Nephron (organoid): ENCODE data around the gene HMHB1.
"Not testable (repeated sequence)": the region's sequence is repeated elsewhere in the genome, so short reads cannot be mapped to it uniquely, and the experiment has no call there.

ENCODE experiments used
- H3K27ac Mint-ChIP-seq, 3 experiments: 2 replicates each; pipeline ENCODE4 v1.8.0; 2020; ENCODE audit warnings: mixed read lengths in 3 of 3, mild to moderate bottlenecking in 2 of 3, moderate library complexity in 1 of 3
- H3K27me3 Mint-ChIP-seq: 2 replicates; pipeline ENCODE4 v1.8.0; 2021; ENCODE audit warnings: low read depth, mild to moderate bottlenecking, moderate library complexity, mixed read lengths
- H3K36me3 Mint-ChIP-seq: 2 replicates; pipeline ENCODE4 v1.8.0; 2020; ENCODE audit warnings: low read depth, mixed read lengths
- H3K4me1 Mint-ChIP-seq: 2 replicates; pipeline ENCODE4 v1.8.0; 2020; ENCODE audit warnings: mixed read lengths
- H3K4me3 Mint-ChIP-seq, 3 experiments: 2 replicates each; pipeline ENCODE4 v1.8.0; 2020; ENCODE audit warnings: mild to moderate bottlenecking in 3 of 3, mixed read lengths in 3 of 3, moderate library complexity in 2 of 3
- H3K9me3 Mint-ChIP-seq: 2 replicates; pipeline ENCODE4 v1.8.0; 2020; ENCODE audit warnings: mixed read lengths
- TF ChIP-seq, protein P1 (sequence below), 3 experiments: fragments of 200-600 bp; sonication (generic); IDR thresholded peaks; one replicate each; pipeline ENCODE4 v1.5.0; 2021; ENCODE audit warnings: antibody characterized with exemption in 3 of 3; ENCODE audit not compliant: unreplicated experiment in 3 of 3

HMHB1 gene

DNA sequence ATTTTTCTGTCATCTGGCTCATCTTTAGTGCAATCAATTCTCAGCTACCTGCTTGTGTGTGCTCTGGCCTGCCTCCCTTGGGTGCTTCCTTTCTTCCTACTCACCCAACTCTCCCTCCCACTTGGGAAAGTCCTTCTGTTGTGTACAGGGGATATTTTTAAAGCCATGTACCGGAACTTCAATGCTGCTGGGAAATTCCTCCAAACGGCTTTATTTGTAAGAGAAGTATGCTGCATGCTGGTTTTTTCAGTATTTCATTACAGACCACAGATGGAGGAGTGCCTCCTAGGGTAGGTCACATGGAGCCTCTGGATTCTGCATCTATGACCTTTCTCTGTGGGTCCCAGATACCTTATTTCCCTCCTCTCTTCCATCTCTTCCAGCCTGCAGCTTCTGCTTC is 5.4 kb upstream of the HMHB1 start:
- Mint-ChIP-seq H3K4me1 (peaks cover 31% of the 10 kb centered on the region), H3K4me3 (peak overlapping the region in 1 of 3 experiments; percentile 19), H3K36me3 (no peaks in the 10 kb centered on the region), H3K27me3 (no peaks in the 10 kb centered on the region), H3K9me3 (no peaks in the 10 kb centered on the region), H3K27ac (peak overlapping the region; percentile 29 to 41 (median 39))
- TF ChIP-seq, protein P1, sequence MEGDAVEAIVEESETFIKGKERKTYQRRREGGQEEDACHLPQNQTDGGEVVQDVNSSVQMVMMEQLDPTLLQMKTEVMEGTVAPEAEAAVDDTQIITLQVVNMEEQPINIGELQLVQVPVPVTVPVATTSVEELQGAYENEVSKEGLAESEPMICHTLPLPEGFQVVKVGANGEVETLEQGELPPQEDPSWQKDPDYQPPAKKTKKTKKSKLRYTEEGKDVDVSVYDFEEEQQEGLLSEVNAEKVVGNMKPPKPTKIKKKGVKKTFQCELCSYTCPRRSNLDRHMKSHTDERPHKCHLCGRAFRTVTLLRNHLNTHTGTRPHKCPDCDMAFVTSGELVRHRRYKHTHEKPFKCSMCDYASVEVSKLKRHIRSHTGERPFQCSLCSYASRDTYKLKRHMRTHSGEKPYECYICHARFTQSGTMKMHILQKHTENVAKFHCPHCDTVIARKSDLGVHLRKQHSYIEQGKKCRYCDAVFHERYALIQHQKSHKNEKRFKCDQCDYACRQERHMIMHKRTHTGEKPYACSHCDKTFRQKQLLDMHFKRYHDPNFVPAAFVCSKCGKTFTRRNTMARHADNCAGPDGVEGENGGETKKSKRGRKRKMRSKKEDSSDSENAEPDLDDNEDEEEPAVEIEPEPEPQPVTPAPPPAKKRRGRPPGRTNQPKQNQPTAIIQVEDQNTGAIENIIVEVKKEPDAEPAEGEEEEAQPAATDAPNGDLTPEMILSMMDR (IDR thresholded peaks at IDR 0.05; ENCODE audit: unreplicated experiment in 3 of 3), result no peak

DNA sequence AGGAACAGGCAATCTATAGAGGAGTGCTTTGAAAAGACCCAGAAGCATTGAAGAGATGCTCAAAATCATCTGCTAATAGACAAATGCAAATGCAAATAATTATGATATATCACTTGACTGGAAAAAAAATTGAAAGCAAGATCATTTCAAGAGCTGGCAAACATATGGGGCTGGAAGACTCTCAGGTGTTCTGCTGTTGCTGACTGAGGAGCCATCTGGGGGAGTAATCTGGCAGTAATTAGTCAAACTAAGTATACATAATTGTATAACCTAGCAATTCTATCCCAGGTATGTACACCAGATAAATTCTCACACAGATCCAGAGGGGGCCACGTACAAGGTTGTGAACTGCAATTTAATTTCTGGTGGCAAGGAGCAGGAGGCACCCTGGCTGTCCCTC is 4.6 kb upstream of the HMHB1 start:
- Mint-ChIP-seq H3K27ac (no peak overlapping the region), H3K9me3 (no peaks in the 10 kb centered on the region), H3K27me3 (peaks cover 4% of the 10 kb centered on the region), H3K36me3 (no peaks in the 10 kb centered on the region), H3K4me3 (no peak overlapping the region), H3K4me1 (peaks cover 35% of the 10 kb centered on the region)
- TF ChIP-seq, protein P1 (IDR thresholded peaks at IDR 0.05; ENCODE audit: unreplicated experiment in 3 of 3), result no peak

GRCh38 chr5:143816370-143816769 is 4.4 kb downstream of the HMHB1 start:
- not testable (repeated sequence) for H3K27me3 Mint-ChIP-seq

DNA sequence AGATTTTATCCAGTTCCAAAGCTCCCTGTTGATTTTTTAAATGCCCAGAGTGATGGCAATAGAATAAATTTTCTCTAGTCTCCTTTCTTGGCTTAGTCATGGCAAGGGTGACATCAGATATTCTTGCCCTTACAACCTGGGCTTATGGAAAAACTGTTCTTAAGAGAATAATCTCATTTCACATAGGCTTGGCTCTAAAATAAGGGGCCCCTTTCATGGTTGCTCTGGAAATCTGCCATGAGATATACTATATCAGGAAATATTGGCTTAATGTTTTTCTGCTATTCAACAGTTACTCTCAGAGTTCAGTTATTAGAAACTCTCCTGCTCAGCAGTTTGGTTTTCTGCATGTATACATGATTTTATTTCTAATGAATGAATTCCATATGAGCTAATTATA is 7.8 kb downstream of the HMHB1 start:
- Mint-ChIP-seq H3K9me3 (peaks cover 12% of the 10 kb centered on the region), H3K4me1 (peaks cover 19% of the 10 kb centered on the region), H3K27ac (peak overlapping the region in 1 of 3 experiments; percentile 35), H3K36me3 (no peaks in the 10 kb centered on the region), H3K27me3 (peaks cover 5% of the 10 kb centered on the region), H3K4me3 (no peak overlapping the region)
- TF ChIP-seq, protein P1 (IDR thresholded peaks at IDR 0.05; ENCODE audit: unreplicated experiment in 3 of 3), result no peak

More at GRCh38 chr5:143816370-143816769, 4.4 kb downstream of the HMHB1 start:
- H3K36me3 Mint-ChIP-seq, H3K4me3 Mint-ChIP-seq, H3K27ac Mint-ChIP-seq: not testable (repeated sequence)
- Mint-ChIP-seq H3K4me1 (peaks cover 23% of the 10 kb centered on the region), H3K9me3 (peaks cover 12% of the 10 kb centered on the region)

- peak overlapping the region; percentile 15 to 74 (median 35) for H3K27ac Mint-ChIP-seq
- no peak overlapping the region for H3K4me3 Mint-ChIP-seq
- TF ChIP-seq, protein P1 (IDR thresholded peaks at IDR 0.05; ENCODE audit: unreplicated experiment in 3 of 3), result no peak
- H3K36me3 Mint-ChIP-seq, result no peaks in the 10 kb centered on the region
- H3K4me1 Mint-ChIP-seq, result peaks cover 19% of the 10 kb centered on the region
- peaks cover 5% of the 10 kb centered on the region for H3K27me3 Mint-ChIP-seq
- H3K9me3 Mint-ChIP-seq, result peaks cover 9% of the 10 kb centered on the region
These were observed 8.5 kb downstream of the HMHB1 start for GRCh38 chr5:143820451-143820850.

- Mint-ChIP-seq H3K4me1 (peaks cover 11% of the 10 kb centered on the region), H3K36me3 (no peaks in the 10 kb centered on the region), H3K27ac (no peak overlapping the region), H3K27me3 (no peaks in the 10 kb centered on the region), H3K4me3 (no peak overlapping the region), H3K9me3 (no peaks in the 10 kb centered on the region)
- TF ChIP-seq, protein P1 (IDR thresholded peaks at IDR 0.05; ENCODE audit: unreplicated experiment in 3 of 3), result peak; percentile 82 to 88 (median 87)
These were observed 13.1 kb downstream of the HMHB1 start for GRCh38 chr5:143824851-143825720.
